ENCODE results near the gene ITPR3. TPM values are rescaled to one million over a fixed set of nuclear protein-coding genes. Genes with fewer than 3 reads are reported as not detected.
A peak's percentile ranks its signal among the peaks of the same experiment; 100 is the strongest.

The ITPR3 gene
- total RNA-seq, 1 donor from 2014 or later: 18.7 TPM

DNA sequence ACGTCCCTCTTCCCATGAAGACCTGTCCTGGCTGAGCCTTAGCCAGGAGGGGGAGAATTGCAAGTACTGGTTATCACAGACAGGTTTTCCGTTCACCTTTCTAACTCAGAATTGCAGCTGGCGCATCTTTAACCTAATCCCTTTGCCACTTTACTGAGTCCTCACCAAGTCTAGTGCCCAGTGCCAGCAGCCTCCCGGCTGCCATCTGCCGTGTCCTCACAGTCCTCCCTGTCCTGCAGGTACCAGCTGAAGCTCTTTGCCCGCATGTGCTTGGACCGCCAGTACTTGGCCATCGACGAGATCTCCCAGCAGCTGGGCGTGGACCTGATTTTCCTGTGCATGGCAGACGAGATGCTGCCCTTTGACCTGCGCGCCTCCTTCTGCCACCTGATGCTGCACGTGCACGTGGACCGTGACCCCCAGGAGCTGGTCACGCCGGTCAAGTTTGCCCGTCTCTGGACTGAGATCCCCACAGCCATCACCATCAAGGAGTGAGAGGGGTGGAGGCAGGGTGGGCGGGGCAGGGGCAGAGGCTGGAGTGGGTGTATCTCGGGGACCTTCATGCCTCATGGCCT lies 49.1 kb downstream of the ITPR3 start:
- no peak for DNase-seq

DNA sequence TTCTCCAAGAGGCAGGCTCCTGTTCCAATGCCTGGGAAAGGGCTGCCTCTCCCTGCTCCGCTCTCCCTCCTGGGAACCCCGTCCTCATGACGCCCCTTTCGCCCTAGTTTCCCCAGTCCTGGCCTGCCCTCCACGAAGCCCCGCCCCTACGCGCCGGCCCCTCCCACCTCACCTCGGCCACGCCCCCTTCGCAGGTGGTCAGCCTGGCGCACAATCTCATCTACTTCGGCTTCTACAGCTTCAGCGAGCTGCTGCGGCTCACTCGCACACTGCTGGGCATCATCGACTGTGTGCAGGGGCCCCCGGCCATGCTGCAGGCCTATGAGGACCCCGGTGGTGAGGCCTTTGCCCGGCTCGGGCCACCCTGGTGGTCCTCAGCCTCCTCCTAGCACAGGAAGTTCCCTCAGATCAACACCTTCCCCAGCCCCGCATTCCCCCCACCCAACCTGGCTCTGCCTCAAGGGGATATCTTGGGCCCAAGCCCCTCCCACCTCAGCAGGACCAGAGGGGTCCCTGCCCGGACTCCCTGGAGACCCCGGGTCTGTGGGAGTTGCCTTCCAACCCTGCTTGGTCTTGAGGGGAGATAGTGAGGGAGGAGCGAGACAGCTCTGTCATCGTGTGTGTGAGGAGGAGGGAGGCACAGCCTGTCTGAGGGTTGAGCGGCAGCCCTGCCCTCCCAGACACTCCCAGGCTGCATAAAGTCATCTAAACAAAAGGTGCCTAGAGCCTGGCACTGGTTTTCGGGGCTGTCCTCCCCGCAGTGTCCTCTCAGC lies 50.0 kb downstream of the ITPR3 start:
- DNase-seq: no peak

DNA sequence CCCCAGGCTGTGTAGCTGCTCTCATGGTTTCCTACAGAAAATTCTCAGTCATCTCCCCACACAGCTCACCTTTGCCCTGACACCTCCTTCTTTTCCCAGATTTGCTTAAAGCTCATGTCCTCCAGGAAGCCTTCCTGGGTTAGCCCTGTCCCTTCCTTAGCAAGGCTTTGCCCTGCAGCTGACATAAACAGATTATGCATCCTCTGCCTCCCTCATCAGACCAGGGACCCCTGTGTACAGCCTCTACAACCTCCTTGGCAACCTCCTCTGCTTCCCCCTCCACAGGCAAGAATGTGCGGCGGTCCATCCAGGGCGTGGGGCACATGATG lies 50.6 kb downstream of the ITPR3 start:
- DNase-seq: no peak

DNA sequence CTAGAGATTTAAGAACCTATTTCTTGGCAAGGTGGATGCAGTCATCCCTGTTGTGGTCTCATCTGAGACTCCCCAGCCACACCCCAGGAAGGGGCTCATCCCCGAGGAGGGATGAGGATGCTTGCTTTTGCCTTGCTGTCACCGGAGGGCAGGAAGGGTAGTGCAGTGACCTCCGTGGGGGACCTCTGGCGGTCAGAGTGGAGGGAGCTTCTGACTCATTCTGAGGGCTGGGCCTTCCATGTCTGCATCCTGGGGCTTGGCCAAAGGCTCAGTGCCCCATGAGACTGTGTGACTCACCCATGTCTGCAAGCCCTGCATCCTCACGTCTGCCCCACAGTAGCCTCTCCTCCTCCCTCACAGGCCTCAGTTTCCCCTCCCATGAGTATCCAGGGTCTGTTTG lies 51.7 kb downstream of the ITPR3 start:
- peak; percentile 28 for DNase-seq

DNA sequence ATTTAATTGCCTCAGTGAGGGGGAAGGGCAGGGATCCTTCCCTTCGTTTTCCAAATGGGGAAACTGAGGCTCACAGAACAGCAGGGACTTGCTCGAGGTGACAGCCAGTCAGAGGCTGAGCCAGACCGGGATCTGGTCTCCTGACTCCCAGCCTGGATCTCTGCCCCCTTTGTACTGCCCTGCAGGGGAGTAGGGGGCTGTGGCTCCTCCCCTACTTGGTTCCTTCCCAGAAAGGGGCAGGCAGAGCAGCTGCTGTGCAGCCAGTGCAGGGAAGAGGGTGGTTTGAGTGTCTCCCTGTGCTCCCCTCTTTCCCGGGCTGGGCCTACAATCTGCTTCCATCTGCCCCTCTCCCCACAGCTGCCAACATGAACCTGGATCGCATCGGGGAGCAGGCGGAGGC lies 52.7 kb downstream of the ITPR3 start:
- DNase-seq: no peak

DNA sequence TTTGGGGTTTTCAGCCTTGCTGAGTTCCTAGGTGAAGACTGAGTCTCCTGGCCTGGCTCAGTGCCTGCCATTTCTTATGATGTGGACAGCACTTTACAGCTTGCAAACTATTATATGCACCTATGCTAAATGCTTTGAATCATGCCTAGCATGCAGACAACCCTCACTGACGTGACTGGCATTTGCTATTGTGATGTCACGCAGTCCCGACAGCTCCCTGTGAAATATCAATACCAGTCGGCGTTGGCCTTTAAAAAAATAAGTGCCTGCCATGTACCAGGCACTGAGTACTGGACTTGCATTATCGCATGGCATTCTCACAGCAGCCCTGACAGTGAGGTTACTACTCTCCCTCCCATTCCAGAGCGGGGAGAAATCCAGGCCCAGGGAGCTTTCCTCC lies 54.8 kb downstream of the ITPR3 start:
- no peak for DNase-seq

DNA sequence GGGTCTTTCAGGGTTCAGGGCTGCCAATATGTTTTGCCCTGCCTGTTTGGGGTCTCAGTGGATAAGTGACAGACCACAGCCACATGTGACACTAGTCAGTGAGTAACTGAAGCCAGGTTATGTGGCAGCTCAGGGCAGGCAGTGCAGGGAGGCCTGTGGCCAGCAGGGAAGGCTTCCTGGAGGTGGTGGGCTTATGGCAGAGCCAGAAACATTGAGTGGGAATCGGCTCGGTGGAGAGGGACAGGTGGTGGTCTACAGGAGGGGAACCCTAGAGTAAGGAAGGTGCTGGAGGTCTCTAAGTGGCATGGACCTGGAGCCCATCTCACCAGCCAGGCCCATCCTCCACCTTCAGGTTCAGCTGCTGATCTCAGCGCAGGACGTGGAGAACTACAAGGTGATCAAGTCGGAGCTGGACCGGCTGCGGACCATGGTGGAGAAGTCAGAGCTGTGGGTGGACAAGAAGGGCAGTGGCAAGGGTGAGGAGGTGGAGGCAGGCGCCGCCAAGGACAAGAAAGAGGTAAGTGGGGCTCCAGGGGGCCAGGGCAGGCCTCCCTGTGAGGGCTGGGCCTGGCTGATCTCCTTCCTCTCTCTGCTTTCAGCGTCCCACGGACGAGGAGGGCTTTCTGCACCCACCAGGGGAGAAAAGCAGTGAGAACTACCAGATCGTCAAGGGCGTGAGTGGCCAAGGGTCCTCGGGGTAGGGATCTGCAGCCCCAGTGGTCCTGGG lies 55.5 kb downstream of the ITPR3 start:
- DNase-seq: no peak

DNA sequence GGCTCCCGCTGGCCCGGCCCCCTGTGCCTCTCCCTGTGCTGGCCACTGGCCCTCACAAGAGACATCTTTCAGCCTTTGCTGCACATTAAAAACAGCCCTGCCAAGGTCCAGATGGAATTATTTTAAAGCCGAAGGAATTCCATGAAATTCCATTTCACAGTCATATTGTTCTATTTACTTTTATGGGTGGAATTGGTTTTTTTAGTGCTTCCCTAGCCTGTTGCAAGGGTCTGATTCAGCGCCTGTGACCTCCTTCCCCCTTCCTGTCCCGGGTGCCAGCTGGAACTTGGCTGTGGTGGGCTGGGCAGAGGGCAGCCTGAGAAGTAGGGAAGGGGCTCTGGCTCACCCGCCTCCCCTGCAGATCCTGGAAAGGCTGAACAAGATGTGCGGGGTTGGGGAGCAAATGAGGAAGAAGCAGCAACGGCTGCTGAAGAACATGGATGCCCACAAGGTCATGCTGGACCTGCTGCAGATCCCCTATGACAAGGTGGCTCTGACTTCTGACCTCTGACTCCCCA lies 56.1 kb downstream of the ITPR3 start:
- peak; percentile 18 for DNase-seq

DNA sequence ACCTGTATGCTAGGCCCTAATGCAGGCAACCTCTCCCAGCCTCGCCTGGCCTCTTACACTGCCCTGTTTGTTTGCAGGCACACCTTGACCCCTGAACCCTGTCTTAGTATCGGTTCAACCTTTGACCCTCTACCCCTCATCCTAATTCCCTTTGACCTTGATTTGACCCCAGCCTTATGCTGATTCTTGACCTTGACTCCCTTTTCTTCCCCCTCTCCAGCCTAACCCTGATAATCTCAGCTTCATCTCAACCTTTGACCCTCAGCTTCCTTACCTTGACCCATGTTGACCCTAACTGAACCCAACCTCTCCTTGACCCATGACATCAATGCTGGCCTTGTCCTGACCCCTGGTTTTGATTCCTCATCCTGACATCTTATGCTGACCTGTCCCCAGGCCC lies 56.6 kb downstream of the ITPR3 start:
- DNase-seq: no peak

DNA sequence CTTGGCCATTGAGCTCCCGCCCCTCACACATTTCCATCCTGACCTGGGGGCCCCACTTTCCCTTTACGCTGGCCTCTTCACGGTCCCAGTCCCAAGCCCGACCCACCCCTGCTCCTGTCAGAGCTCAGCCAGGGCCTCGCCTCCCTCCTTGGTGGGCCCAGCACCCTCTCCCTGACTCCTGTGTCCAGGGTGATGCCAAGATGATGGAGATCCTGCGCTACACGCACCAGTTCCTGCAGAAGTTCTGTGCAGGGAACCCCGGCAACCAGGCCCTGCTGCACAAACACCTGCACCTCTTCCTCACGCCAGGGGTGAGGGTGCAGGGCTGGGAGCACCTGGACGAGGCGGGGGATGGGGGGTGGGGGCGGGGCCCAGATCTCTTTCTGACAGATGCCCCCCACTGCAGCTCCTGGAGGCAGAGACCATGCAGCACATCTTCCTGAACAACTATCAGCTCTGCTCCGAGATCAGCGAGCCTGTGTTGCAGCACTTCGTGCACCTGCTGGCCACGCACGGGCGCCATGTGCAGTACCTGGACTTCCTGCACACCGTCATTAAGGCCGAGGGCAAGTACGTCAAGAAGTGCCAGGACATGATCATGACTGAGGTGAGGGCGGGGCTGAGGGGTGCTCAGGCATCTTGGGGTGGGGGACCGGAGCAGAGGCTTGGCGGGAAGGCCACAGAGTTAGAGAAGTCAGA lies 57.3 kb downstream of the ITPR3 start:
- DNase-seq: no peak

DNA sequence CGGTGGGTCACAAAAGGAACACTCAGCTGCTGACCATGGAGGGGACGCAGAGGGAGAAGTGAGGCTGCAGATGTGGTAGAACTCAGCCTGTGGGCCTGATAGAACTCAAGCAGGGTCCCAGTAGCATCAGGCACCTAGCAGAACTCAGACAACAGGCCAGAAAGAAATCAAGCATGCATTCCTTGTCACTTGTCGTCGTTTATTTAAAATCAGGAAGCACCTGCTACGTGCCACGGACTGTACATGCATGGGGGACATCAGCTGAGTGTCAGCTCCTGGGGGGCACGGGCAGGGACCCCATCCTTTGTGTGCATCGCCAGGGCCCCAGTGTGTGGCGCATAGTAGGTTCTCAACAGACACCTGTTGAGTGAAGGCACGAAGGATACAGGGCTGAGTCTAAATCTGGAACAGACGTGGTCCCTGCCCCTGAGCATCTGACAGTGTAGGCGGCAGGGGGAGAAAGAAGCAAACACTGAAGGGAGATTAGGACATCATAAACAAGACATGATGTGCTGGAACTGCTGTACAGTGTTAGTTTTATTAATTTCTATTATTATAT lies 57.9 kb downstream of the ITPR3 start:
- no peak for DNase-seq

DNA sequence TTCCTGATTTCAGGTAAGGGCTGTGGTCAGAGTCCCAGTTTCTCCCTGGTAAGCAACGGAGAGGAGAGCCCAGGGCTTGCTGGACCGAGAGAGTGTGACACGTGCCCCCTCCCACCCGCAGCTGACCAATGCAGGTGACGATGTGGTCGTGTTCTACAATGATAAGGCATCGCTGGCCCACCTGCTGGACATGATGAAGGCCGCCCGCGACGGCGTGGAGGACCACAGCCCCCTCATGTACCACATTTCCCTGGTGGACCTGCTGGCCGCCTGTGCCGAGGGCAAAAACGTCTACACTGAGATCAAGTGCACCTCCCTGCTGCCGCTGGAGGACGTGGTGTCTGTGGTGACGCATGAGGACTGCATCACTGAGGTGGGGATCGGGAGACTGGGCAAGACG lies 58.6 kb downstream of the ITPR3 start:
- DNase-seq: no peak

DNA sequence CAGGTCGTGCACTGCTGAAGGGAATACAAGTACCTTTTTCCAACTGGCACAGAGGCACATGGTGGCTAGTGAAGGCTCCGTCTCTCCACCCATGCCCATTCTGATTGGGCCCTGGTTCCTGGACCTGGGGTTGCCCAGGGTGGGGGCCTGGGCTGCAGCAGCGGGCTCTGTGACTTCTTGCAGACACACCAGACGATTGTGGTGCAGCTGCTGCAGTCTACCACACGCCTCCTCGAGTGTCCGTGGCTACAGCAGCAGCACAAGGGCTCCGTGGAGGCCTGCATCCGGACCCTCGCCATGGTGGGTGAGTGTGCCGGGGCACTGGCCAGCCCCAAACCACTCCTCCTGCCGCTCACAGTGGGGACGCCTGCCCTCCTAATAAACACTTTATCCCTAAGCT lies 61.2 kb downstream of the ITPR3 start:
- DNase-seq: no peak

DNA sequence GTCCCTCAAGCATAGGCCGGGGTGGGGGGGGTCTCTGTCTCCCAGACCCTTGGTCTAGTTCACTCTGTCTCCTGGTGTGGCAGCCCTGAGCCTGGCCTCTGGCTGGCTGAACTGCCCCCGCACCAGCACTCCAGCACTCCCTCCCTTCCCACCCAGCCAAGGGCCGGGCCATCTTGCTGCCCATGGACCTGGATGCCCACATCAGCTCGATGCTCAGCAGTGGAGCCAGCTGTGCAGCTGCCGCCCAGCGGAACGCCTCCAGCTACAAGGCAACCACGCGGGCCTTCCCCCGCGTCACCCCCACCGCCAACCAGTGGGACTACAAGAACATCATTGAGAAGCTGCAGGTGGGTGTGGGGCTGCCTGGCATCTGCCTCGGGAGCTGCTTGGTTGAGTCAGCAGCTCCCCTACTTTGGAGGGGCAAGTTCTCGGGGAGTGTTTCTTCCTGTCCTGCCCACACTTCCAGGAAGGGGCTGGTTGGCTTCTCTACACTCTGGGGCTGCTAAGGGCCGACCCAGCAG lies 62.0 kb downstream of the ITPR3 start:
- DNase-seq: no peak

DNA sequence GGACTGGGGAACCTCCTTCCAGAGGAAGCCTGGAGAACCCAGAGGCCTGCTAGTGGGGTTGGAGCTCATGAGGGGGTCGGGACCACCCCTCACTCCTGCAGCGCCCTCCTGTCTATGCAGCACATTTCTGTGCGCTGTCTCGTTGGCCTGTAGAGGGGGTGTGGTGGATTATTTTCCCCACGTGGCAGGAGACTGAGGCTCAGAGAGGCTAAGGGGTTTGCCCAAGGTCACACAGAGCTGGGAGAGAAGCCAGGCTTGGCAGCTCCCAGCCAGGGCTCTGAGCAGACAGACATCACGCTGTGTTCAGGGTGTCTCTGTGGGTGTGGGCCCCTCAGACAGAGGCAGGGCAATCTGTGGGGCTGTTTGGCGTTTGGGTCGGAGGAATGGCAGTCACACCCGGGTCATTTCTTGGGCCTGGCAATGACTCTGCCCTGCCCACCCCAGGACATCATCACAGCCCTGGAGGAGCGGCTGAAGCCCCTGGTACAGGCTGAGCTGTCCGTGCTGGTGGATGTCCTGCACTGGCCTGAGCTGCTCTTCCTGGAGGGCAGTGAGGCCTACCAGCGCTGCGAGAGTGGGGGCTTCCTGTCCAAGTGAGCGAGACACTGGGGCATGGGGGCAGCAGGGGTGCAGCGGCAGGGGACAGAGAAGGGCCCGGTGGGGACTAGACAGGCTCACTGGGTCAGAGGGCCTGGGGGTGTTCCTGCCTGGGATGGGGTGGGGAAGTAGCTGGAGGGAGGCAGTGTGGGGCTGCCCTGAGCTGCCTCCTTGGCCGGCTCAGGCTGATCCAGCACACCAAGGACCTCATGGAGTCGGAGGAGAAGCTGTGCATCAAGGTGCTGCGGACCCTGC lies 62.7 kb downstream of the ITPR3 start:
- no peak for DNase-seq

DNA sequence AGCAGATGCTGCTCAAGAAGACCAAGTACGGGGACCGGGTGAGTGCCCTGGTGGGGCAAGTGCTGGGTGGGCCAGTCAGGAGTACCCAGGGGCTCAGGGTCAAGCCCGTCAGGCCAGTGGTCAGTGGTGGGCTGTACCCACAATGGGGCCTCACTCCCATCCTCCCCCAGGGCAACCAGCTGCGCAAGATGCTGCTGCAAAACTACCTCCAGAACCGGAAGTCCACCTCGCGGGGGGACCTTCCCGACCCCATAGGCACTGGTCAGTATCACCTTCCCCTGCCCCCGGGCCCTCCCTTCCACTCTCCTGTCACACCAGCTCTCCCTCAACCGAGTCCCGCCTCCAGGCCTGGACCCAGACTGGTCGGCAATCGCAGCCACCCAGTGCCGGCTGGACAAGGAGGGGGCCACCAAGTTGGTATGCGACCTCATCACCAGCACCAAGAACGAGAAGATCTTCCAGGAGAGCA lies 63.3 kb downstream of the ITPR3 start:
- no peak for DNase-seq

DNA sequence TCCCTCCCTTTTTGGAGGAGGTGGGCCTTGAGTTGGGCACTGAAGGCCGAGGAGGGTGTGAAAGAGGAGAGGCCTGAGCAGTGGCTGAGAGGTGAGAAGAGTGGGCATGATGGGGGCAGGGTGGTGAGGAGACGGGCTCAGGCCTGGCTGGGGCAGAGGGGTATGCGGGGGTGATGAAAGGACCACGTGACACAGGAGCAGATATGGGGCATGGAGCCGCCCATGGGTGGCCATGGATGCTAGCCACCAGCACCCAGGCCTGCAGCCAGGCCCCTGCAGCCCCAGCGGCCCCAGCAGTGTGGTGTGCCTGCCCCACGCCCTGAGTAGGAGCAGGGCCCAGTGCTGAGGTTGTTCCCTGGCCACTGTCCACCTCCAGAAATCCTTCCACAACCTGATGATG lies 63.9 kb downstream of the ITPR3 start:
- no peak for DNase-seq

DNA sequence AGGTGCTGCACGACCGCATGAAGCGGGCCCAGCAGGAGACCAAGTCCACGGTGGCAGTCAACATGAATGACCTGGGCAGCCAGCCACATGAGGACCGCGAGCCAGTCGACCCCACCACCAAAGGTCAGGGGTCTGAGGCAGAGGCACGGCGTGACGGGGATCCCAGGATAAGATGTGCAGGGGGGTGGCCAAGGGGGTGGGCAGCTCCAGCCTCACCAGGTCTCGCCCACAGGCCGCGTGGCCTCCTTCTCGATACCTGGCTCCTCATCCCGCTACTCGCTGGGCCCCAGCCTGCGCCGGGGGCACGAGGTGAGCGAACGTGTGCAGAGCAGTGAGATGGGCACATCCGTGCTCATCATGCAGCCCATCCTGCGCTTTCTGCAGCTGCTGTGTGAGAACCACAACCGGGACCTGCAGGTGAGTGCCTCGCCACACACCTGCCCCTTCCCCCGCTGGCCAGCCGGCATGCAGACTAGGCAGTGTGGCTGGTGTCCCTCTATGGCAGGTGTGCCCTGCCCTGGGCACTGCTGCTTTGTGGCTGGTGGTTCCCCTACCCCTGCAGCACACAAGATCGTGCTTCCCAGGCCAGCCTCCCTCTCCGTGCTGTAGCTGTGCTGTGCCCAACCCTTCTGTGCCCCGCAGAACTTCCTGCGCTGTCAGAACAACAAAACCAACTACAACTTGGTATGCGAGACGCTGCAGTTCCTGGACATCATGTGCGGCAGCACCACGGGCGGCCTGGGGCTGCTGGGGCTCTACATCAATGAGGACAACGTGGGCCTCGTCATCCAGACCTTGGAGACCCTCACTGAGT lies 64.5 kb downstream of the ITPR3 start:
- DNase-seq: no peak

DNA sequence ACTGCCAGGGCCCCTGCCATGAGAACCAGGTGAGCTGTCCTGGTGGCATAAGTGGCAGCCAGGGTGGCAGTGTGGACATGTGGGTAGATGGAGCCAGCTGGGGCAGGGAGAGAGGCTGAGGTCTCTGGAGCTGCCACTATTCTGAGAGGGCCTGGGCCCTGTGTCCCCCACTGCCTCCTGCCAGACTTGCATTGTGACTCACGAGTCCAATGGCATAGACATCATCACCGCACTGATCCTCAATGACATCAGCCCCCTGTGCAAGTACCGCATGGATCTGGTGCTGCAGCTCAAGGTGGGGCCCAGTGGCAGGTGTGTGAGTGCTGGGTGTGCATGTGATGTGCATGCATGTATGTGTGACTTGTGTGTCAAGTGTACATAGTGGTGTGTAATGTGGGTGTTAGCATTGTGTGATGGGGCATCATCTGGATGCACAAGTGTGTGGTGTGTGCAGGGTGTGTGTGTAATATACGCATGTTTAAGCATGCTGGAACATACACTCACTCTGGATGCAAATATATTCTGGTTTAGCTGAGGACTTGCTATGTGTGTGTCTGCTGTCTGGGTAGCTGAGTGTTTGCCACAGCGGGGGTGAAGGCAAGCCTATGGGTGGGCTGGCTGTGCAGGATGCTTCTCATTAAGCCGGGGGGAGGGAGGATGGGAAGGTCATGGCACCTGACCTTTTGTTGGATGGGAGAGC lies 65.3 kb downstream of the ITPR3 start:
- DNase-seq: no peak
